OCI-LY1 (cell line): ENCODE data around the gene CLEC14A.

Source experiments
- H2AFZ ChIP-seq: fragments of 200-600 bp; sonication (generic), shearing (Covaris generic); 2 replicates; pipeline ENCODE4 v1.6.0; 2014; ENCODE audit warnings: antibody characterized with exemption, mild to moderate bottlenecking, low read length
- H3F3A ChIP-seq: fragments of 200-600 bp; sonication (generic), shearing (Covaris generic); 2 replicates; pipeline ENCODE4 v1.6.0; 2014; ENCODE audit warnings: mild to moderate bottlenecking, antibody characterized with exemption, low read length, moderate library complexity; ENCODE audit not compliant: insufficient read depth
- H3K27ac ChIP-seq: fragments of 200-600 bp; sonication (generic); 2 replicates; pipeline ENCODE4 v1.5.1; 2014; ENCODE audit warnings: low read length, mixed run types, mild to moderate bottlenecking, low read depth; ENCODE audit not compliant: poor library complexity, severe bottlenecking
- H3K27me3 ChIP-seq: fragments of 200-600 bp; sonication (generic); 2 replicates; pipeline ENCODE4 v1.6.0; 2014; ENCODE audit warnings: antibody characterized with exemption, mild to moderate bottlenecking, low read length, moderate library complexity; ENCODE audit not compliant: insufficient read depth
- H3K36me3 ChIP-seq: fragments of 200-600 bp; sonication (generic); 2 replicates; pipeline ENCODE4 v1.6.1; 2014; ENCODE audit warnings: mild to moderate bottlenecking, antibody characterized with exemption, low read length, moderate library complexity, mixed read lengths; ENCODE audit not compliant: insufficient read depth
- H3K4me1 ChIP-seq: fragments of 200-600 bp; sonication (generic); 2 replicates; pipeline ENCODE4 v1.5.1; 2014; ENCODE audit warnings: mild to moderate bottlenecking, low read length, moderate library complexity; ENCODE audit not compliant: insufficient read depth, severe bottlenecking
- H3K4me2 ChIP-seq: fragments of 200-600 bp; sonication (generic), shearing (Covaris generic); 2 replicates; pipeline ENCODE4 v1.6.1; 2014; ENCODE audit warnings: low read length
- H3K4me3 ChIP-seq: fragments of 200-600 bp; sonication (generic); 2 replicates; pipeline ENCODE4 v1.5.1; 2014; ENCODE audit warnings: low read length, low read depth, mild to moderate bottlenecking, mixed read lengths; ENCODE audit not compliant: poor library complexity, severe bottlenecking
- H3K79me2 ChIP-seq: fragments of 200-600 bp; shearing (Covaris generic); 2 replicates; pipeline ENCODE4 v1.6.1; 2016; ENCODE audit warnings: mixed run types, low read length, mixed read lengths; ENCODE audit not compliant: insufficient read depth
- H3K9ac ChIP-seq: fragments of 200-600 bp; sonication (generic), shearing (Covaris generic); 2 replicates; pipeline ENCODE4 v1.6.1; 2014; ENCODE audit warnings: mild to moderate bottlenecking, low read length, mixed read lengths
- H3K9me2 ChIP-seq: fragments of 200-600 bp; sonication (generic), shearing (Covaris generic); 2 replicates; pipeline ENCODE4 v1.6.1; 2014; ENCODE audit warnings: low read depth, mild to moderate bottlenecking, low read length, mixed read lengths
- H3K9me3 ChIP-seq: fragments of 200-600 bp; shearing (Covaris generic); 2 replicates; pipeline ENCODE4 v1.6.1; 2014; ENCODE audit warnings: low read length, mixed read lengths
- H4K20me1 ChIP-seq: fragments of 200-600 bp; sonication (generic), shearing (Covaris generic); 2 replicates; pipeline ENCODE4 v1.6.0; 2016; ENCODE audit warnings: mild to moderate bottlenecking, low read length; ENCODE audit not compliant: insufficient read depth
- EZH2 ChIP-seq: fragments of 200-600 bp; sonication (generic), shearing (Covaris generic); IDR thresholded peaks from 2 replicates; pipeline ENCODE4 v1.8.0; 2017; ENCODE audit warnings: borderline replicate concordance, mixed run types, mild to moderate bottlenecking, antibody characterized with exemption, low read length, moderate library complexity, mixed read lengths
- TF ChIP-seq, protein P1 (sequence below): fragments of 200-600 bp; sonication (generic), shearing (Covaris generic); IDR thresholded peaks from 2 replicates; pipeline ENCODE4 v1.5.1; 2017; ENCODE audit warnings: mild to moderate bottlenecking, antibody characterized with exemption, low read length, moderate library complexity, mixed read lengths

CLEC14A gene

DNA sequence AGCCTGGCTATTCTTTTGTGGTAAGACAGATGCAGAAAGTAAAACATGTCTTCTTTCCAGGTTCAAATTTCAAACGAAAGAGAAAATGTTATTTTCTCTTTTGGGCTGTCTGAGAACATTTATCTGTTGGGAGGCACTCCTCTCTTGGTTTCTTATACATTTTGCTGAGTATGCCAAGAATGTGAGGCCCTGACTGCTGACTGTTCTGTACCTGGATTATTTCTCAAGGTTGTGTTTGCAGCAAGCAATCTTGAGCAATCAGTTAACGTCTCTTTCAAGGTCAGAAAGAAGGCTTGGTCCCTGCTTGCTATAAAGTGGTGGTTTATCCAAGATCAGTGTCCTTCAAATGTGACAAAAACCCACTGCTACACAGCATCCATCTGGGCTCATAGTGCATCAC is 38.3 kb downstream of the CLEC14A start:
- H3K27me3 ChIP-seq, result no peaks in the 10 kb centered on the region

DNA sequence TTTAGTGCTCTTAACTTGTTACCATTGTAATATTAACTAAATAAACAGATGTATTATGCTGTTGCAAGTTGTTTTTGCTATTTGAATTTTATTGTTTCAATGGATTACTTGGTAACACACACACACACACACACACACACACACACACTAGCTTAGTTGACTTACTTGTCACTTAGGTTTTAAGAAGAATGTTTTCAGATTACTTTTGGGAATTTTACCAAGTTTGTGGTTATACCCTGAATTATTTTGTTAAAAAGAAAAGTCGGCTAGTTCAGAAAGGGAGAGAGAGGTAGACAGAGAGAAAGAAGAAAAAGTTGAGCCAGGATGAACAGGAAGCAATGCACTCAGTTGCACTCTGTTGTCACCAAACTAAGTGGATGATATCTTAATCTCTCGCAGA is 42.9 kb downstream of the CLEC14A start:
- Histone ChIP-seq H3K27ac (no peak overlapping the region), H3K4me2 (no peak overlapping the region), H3K79me2 (no peaks in the 10 kb centered on the region), H3K36me3 (no peaks in the 10 kb centered on the region; the same call in 1 of the 2 replicates), H3K4me3 (no peak overlapping the region), H3K27me3 (no peaks in the 10 kb centered on the region), H3F3A (no peaks in the 10 kb centered on the region), H3K9me2 (no peaks in the 10 kb centered on the region), H4K20me1 (no peaks in the 10 kb centered on the region), H2AFZ (0 out of 2 replicates have a peak overlapping the region, but pooled peaks have one; percentile 22), H3K9me3 (peaks cover 11% of the 10 kb centered on the region), H3K9ac (no peak overlapping the region), H3K4me1 (peaks cover 31% of the 10 kb centered on the region)
- TF ChIP-seq, protein P1, sequence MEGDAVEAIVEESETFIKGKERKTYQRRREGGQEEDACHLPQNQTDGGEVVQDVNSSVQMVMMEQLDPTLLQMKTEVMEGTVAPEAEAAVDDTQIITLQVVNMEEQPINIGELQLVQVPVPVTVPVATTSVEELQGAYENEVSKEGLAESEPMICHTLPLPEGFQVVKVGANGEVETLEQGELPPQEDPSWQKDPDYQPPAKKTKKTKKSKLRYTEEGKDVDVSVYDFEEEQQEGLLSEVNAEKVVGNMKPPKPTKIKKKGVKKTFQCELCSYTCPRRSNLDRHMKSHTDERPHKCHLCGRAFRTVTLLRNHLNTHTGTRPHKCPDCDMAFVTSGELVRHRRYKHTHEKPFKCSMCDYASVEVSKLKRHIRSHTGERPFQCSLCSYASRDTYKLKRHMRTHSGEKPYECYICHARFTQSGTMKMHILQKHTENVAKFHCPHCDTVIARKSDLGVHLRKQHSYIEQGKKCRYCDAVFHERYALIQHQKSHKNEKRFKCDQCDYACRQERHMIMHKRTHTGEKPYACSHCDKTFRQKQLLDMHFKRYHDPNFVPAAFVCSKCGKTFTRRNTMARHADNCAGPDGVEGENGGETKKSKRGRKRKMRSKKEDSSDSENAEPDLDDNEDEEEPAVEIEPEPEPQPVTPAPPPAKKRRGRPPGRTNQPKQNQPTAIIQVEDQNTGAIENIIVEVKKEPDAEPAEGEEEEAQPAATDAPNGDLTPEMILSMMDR, result no peak
- no peak for TF ChIP-seq EZH2

More for the DNA sequence above, 38.3 kb downstream of the CLEC14A start:
- no peaks in the 10 kb centered on the region for H3K79me2 ChIP-seq
- H3K4me3 ChIP-seq, result no peak overlapping the region
- H3K27ac ChIP-seq, result no peak overlapping the region
- H3K9ac ChIP-seq, result no peak overlapping the region
- TF ChIP-seq EZH2, result no peak
- TF ChIP-seq, protein P1, result no peak
- H3K4me1 ChIP-seq, result peaks cover 27% of the 10 kb centered on the region
- no peaks in the 10 kb centered on the region for H3F3A ChIP-seq
- H3K4me2 ChIP-seq, result no peak overlapping the region
- H3K9me3 ChIP-seq, result no peaks in the 10 kb centered on the region
- no peaks in the 10 kb centered on the region for H4K20me1 ChIP-seq
- H3K36me3 ChIP-seq, result no peaks in the 10 kb centered on the region
- H3K9me2 ChIP-seq, result no peaks in the 10 kb centered on the region
- peak overlapping the region; percentile 89 for H2AFZ ChIP-seq

DNA sequence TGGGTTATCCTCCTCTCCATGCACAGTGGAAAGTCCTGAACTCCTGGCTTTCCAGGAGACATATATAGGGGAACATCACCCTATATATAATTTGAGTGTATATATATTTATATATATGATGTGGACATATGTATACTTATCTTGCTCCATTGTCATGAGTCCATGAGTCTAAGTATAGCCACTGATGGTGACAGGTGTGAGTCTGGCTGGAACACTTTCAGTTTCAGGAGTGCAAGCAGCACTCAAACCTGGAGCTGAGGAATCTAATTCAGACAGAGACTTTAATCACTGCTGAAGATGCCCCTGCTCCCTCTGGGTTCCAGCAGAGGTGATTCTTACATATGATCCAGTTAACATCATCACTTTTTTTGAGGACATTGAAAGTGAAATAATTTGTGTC is 43.8 kb downstream of the CLEC14A start:
- H3K4me3 ChIP-seq, result no peak overlapping the region
- no peak overlapping the region for H3K4me2 ChIP-seq

More for the DNA sequence above, 43.8 kb downstream of the CLEC14A start:
- Histone ChIP-seq H2AFZ (no peak overlapping the region), H3K36me3 (no peaks in the 10 kb centered on the region; the same call in 1 of the 2 replicates), H3K4me1 (peaks cover 23% of the 10 kb centered on the region), H3K27ac (no peak overlapping the region), H3K79me2 (no peaks in the 10 kb centered on the region), H4K20me1 (no peaks in the 10 kb centered on the region), H3K9me3 (peaks cover 13% of the 10 kb centered on the region), H3K9me2 (no peaks in the 10 kb centered on the region), H3K27me3 (no peaks in the 10 kb centered on the region), H3F3A (no peaks in the 10 kb centered on the region), H3K9ac (no peak overlapping the region)
- TF ChIP-seq, protein P1, result no peak
- TF ChIP-seq EZH2, result no peak
